ENCODE measurements around the gene LARGE1. TPM values are rescaled to one million over a fixed set of nuclear protein-coding genes. Genes with fewer than 3 reads are reported as not detected.

The LARGE1 gene
- total and polyA plus RNA-seq, 2 of the 13 experiments (the other 11 are each of a cell fraction or from before 2014, with no cell fraction given) = 8.4 to 11.0 TPM

DNA sequence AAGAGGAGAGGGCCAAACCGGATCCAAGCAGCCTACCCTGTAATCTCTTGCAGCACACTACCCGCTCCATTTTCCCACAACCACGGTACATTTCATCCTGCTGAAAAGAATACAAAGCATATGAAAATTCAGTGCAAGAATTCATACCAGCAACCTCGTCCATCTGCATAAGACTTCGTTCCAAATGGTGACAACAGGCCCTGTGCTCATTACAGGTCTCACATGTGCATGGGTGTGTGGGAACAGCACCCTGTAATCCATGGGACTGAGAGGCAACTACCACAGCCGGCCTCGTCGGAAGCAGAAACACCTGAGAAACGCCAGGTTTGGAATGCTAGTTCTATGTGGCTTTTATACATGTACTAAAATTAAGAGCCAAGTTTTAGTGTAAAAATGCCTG lies 52.3 kb downstream of the LARGE1 start (continued):
- TF ChIP-seq, protein P1, sequence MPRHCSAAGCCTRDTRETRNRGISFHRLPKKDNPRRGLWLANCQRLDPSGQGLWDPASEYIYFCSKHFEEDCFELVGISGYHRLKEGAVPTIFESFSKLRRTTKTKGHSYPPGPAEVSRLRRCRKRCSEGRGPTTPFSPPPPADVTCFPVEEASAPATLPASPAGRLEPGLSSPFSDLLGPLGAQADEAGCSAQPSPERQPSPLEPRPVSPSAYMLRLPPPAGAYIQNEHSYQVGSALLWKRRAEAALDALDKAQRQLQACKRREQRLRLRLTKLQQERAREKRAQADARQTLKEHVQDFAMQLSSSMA (CRISPR knock-in tag; IDR thresholded peaks at IDR 0.05) = no peak
- TF ChIP-seq TGIF2 (CRISPR knock-in tag; IDR thresholded peaks at IDR 0.05) (no peak), JUN (CRISPR knock-in tag; IDR thresholded peaks at IDR 0.05) (no peak)

DNA sequence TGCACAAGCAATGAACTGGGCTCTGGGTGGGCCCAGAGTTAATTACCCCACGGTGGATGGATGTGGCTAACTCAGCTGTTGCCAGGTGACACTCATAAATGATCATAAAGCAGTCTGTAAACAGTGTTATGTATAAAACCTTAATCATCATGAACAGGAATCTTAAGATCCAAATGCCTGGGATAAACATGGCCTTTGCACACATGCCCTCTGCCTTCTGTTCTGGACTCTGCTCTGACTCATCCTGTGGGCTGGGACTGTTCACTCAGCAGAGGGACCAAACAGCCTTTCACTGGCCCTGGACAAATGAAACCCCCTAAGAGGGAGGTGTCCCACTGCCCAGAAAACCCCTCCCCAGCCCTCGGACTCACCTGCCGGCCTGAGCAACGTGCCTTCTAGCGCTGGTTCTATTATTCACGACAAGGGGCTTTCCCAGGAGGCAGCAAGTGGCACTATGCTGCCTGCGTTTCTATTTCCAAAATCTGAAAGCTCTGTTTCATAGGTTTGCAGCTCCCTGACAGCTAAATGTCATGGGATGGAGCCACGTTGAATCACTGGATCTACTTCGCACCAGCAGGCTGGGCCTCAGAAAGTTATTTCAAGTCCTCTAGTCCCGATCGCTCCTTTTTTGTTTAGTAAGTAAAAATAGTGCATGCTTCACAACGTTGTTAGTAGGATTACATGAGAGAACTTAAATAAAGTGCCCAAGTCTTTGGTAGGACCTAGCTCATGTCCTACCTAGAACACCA lies 53.0 kb downstream of the LARGE1 start:
- H3K9ac ChIP-seq (ENCODE audit: insufficient read depth, low read depth, low read length) = no peak overlapping the region
- no peaks in the 10 kb centered on the region for H3K36me3 ChIP-seq (replicated peaks in 1 of 2; ENCODE audit: control insufficient read depth in 1 of 2, insufficient read depth in 2 of 2, low read length in 2 of 2)
- ChIA-PET CTCF (ENCODE audit: low intra/inter-chr PET ratio, low total read pairs) (no interaction called here), POLR2A (no interaction called here)
- H4K20me1 ChIP-seq (ENCODE audit: insufficient read depth, low read length) = no peaks in the 10 kb centered on the region
- H3K4me3 ChIP-seq (replicated peaks in 1 of 3; ENCODE audit: insufficient read depth in 1 of 3, low read depth in 2 of 3, low read length in 3 of 3) = no peak overlapping the region; a peak in 1 of 6 replicates
- intact Hi-C loops (cut with micrococcal nuclease; ENCODE audit: unreplicated experiment) (no loop called here), in situ Hi-C loops (cut with HindIII; ENCODE audit: extremely low pct_ligation_motif_present, low pct_unique_long_range_greater_than_20kb) (no loop called here)
- ATAC-seq (peak; percentile 72), FAIRE-seq (peak; percentile 18), DNase-seq (ENCODE audit: low spot score) (peak; percentile 48)
- peak overlapping the region; percentile 50; the same call in 1 of the 2 replicates for H3K4me2 ChIP-seq (ENCODE audit: low read depth, low read length)
- H3K4me1 ChIP-seq (ENCODE audit: insufficient read depth, low read length) = peaks cover 41% of the 10 kb centered on the region
- peak overlapping the region; percentile 39 for H3K27ac ChIP-seq (ENCODE audit: extremely low read length, insufficient read depth, low read length)
- no peaks in the 10 kb centered on the region for H3K27me3 ChIP-seq (ENCODE audit: control insufficient read depth in 1 of 2, insufficient read depth in 2 of 2, low read length in 2 of 2)
- BruUV-seq (replicated peaks) = no TSS peak
- no peaks in the 10 kb centered on the region for H3K9me3 ChIP-seq (ENCODE audit: low read length)
- H3K79me2 ChIP-seq (ENCODE audit: insufficient read depth, low read length) = no peaks in the 10 kb centered on the region
- no peak overlapping the region for H2AFZ ChIP-seq (ENCODE audit: low read length)
- 55% methylated on average over 10 of the region's 12 CpGs for WGBS (ENCODE audit: low lambda C conversion rate)
- TF ChIP-seq MAFF (IDR thresholded peaks at IDR 0.05; ENCODE audit: low read depth, low read length) (no peak), PHF5A (CRISPR knock-in tag; IDR thresholded peaks at IDR 0.05; ENCODE audit: low read depth, unreplicated experiment) (no peak), PCBP1 (IDR thresholded peaks at IDR 0.05; ENCODE audit: borderline replicate concordance, low read depth, low read length) (no peak), ZNF841 (CRISPR knock-in tag; IDR thresholded peaks at IDR 0.05; ENCODE audit: borderline replicate concordance) (no peak), ARHGAP35 (CRISPR knock-in tag; IDR thresholded peaks at IDR 0.05; ENCODE audit: borderline replicate concordance) (no peak), ZNF430 (CRISPR knock-in tag; IDR thresholded peaks at IDR 0.05) (no peak), HDAC2 (CRISPR knock-in tag; IDR thresholded peaks at IDR 0.05) (no peak), ZNF589 (CRISPR knock-in tag; conservative IDR thresholded peaks at IDR 0.05) (no peak), ATF7 (IDR thresholded peaks at IDR 0.05) (no peak), ATF7 (CRISPR knock-in tag; IDR thresholded peaks at IDR 0.05) (no peak), GFI1 (CRISPR knock-in tag; IDR thresholded peaks at IDR 0.05; ENCODE audit: borderline replicate concordance) (no peak)
- TF ChIP-seq, protein P2, sequence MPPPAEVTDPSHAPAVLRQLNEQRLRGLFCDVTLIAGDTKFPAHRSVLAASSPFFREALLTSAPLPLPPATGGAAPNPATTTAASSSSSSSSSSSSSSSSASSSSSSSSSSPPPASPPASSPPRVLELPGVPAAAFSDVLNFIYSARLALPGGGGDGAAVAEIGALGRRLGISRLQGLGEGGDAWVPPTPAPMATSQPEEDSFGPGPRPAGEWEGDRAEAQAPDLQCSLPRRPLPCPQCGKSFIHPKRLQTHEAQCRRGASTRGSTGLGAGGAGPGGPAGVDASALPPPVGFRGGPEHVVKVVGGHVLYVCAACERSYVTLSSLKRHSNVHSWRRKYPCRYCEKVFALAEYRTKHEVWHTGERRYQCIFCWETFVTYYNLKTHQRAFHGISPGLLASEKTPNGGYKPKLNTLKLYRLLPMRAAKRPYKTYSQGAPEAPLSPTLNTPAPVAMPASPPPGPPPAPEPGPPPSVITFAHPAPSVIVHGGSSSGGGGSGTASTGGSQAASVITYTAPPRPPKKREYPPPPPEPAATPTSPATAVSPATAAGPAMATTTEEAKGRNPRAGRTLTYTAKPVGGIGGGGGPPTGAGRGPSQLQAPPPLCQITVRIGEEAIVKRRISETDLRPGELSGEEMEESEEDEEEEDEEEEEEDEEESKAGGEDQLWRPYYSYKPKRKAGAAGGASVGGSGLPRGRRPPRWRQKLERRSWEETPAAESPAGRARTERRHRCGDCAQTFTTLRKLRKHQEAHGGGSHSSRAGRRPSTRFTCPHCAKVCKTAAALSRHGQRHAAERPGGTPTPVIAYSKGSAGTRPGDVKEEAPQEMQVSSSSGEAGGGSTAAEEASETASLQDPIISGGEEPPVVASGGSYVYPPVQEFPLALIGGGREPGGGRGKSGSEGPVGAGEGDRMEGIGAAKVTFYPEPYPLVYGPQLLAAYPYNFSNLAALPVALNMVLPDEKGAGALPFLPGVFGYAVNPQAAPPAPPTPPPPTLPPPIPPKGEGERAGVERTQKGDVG (CRISPR knock-in tag; IDR thresholded peaks at IDR 0.05; ENCODE audit: borderline replicate concordance) = no peak
- TF ChIP-seq, protein P3, sequence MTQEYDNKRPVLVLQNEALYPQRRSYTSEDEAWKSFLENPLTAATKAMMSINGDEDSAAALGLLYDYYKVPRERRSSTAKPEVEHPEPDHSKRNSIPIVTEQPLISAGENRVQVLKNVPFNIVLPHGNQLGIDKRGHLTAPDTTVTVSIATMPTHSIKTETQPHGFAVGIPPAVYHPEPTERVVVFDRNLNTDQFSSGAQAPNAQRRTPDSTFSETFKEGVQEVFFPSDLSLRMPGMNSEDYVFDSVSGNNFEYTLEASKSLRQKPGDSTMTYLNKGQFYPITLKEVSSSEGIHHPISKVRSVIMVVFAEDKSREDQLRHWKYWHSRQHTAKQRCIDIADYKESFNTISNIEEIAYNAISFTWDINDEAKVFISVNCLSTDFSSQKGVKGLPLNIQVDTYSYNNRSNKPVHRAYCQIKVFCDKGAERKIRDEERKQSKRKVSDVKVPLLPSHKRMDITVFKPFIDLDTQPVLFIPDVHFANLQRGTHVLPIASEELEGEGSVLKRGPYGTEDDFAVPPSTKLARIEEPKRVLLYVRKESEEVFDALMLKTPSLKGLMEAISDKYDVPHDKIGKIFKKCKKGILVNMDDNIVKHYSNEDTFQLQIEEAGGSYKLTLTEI (CRISPR knock-in tag; conservative IDR thresholded peaks at IDR 0.05) = no peak
